HuH-7.5 (cell line): ENCODE data around the gene HPCA.

Experiments used
- DNase-seq: peaks from one replicate; pipeline ENCODE4 v3.0.0; 2011; ENCODE audit warnings: low spot score

Gene HPCA

DNA sequence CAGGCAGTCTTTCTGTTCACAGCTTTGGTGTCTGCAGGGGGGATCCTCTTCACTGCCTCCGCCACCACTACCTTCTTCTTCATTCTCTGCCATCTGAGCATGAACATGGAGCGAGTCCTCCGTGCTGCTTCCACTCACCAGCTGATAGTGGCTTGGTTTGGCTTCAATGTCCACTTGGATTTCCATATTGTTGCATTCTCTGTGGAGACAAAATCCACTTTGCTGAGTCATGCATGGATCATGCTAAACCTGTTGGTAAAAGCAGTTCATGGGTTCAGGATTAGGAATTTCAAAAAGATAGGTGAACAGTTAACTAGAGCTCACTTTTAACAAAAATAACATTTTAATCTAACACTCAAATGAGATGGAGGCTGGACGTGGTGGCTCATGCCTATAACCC, 50.8 kb downstream of the HPCA start:
- DNase-seq, result no peak

DNA sequence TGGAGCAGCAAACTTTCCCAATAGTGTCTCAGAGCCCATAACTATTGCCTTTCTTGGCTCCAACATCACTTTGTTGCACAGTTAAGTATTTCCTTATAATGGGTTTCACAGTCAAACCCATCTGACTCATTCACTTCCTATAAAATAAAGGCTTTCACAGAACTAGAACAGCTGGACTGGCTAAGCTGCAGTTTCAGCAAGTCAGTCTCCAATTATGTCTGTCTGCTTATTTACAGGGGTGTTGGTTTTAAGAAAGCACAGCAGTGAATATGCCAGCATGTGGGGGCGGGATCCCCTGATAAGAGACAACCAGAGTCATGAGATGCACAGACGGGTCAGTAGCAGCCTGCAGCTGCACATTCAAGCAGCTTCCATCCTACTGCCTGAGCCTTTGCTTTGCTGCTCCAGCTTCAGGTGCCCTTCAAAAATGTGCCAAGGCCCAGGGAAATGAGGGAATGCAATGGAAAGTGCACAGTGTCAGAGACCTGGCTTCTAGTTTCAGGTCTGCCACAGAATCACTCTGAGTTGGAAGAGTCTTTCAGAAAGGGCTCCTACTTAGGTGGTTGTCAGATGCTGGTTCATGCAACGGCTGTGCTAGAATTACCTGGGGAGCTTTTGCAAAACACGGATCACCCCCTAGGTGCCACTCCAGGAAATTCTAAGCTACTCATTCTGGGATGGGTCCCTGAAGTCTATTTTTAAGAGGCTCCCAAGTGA, 53.5 kb downstream of the HPCA start:
- DNase-seq, result no peak

DNA sequence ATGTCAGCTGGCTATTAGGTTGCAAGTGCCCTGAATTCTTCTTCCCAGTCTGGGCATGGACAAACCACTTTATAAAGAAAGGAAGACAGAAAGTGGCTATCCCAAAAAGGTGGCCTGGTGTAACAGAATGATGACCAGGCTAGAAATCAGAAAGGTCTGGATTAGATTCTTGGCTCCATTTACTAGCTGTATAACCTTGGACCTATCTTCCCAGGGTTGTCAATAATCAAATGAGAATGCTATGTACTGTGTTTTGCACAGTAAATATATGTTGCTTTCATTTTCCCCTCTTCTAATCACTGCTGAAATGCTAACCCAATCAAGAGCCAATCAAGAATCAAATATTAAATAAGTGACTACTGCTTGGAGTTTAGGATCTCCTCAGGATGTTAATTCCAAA, 57.9 kb downstream of the HPCA start:
- no peak for DNase-seq
